Activated CD4-positive, alpha-beta T cell treated with anti-CD3 and anti-CD28 coated beads, Interleukin-2, amount 10 ng/mL, durations not matched to agents 24 days and 14 days (primary cell): ENCODE results near the gene ZBTB16. TPM values are rescaled to one million over a fixed set of nuclear protein-coding genes. Genes with fewer than 3 reads are reported as not detected.

Experiments used
- DNase-seq: peaks from one replicate; pipeline ENCODE4 v3.0.0; 2022
- H3K27ac Mint-ChIP-seq: one replicate; pipeline ENCODE4 v1.8.0; 2022; ENCODE audit warnings: mild to moderate bottlenecking, mixed read lengths
- H3K27me3 Mint-ChIP-seq: one replicate; pipeline ENCODE4 v1.8.0; 2022; ENCODE audit warnings: mixed read lengths
- H3K36me3 Mint-ChIP-seq: one replicate; pipeline ENCODE4 v1.8.0; 2022; ENCODE audit warnings: low read depth, mild to moderate bottlenecking, mixed read lengths
- H3K4me1 Mint-ChIP-seq: one replicate; pipeline ENCODE4 v1.8.0; 2021; ENCODE audit warnings: mixed read lengths
- H3K4me3 Mint-ChIP-seq: one replicate; pipeline ENCODE4 v1.8.0; 2022; ENCODE audit warnings: mild to moderate bottlenecking, moderate library complexity, mixed read lengths
- H3K9me3 Mint-ChIP-seq: one replicate; pipeline ENCODE4 v1.8.0; 2021; ENCODE audit warnings: mixed read lengths
- intact Hi-C: fragments of 100-400 bp; cut with micrococcal nuclease; formaldehyde crosslinking; loops from one replicate; pipeline ENCODE4 v1.15.1; 2023
- total RNA-seq: library from RNA; stranded (reverse); gene quantifications from 2 replicates; pipeline ENCODE4 v1.2.3, GENCODE V29; 2022

Gene ZBTB16
- total RNA-seq, 1 donor from 2014 or later, result 3.8 TPM

GRCh38 chr11:114168691-114169090, 109.2 kb downstream of the ZBTB16 start:
- Mint-ChIP-seq H3K27ac (no peak overlapping the region), H3K4me1 (peaks cover 73% of the 10 kb centered on the region), H3K27me3 (no peaks in the 10 kb centered on the region), H3K4me3 (no peak overlapping the region), H3K36me3 (no peaks in the 10 kb centered on the region), H3K9me3 (no peaks in the 10 kb centered on the region)
- DNase-seq, result no peak
- intact Hi-C loops, result loop anchor here (5.0 to 10.0 kb wide), 2 partner anchors 106 to 294 kb away; partner anchors contain the start of gene USP28

- Mint-ChIP-seq H3K4me1 (peaks cover 74% of the 10 kb centered on the region), H3K4me3 (no peak overlapping the region), H3K27ac (no peak overlapping the region), H3K27me3 (no peaks in the 10 kb centered on the region), H3K9me3 (no peaks in the 10 kb centered on the region), H3K36me3 (no peaks in the 10 kb centered on the region)
- no peak for DNase-seq
- intact Hi-C loops, result loop anchor here (5.0 to 10.0 kb wide), 2 partner anchors 107 to 295 kb away; partner anchors contain the start of gene USP28
These were observed 109.8 kb downstream of the ZBTB16 start for GRCh38 chr11:114169321-114169749.

DNA sequence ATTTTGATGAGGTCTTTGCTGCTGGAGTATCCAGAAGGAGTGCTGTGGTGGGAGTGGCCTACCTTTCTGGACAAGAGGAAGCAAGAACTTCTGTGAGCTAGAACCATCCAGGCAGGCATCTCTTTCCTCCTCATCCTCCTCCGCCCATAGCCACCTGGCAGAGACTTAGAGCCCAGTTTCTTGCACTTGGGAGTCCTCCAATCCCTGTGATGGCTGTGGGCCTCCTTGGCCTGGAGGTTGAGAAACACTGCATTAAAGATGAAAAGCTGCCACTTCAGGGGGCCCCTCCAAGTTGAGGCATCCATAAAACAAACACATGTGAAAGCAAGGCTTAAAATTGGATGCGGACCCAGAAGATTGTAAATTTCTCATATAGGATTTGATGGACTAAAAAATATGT, 110.3 kb downstream of the ZBTB16 start:
- intact Hi-C loops, result loop anchor here (5.0 to 10.0 kb wide), 2 partner anchors 108 to 295 kb away; partner anchors contain the start of gene USP28
- Mint-ChIP-seq H3K27ac (no peak overlapping the region), H3K4me1 (peaks cover 75% of the 10 kb centered on the region), H3K27me3 (no peaks in the 10 kb centered on the region), H3K9me3 (no peaks in the 10 kb centered on the region), H3K4me3 (no peak overlapping the region), H3K36me3 (no peaks in the 10 kb centered on the region)
- DNase-seq, result no peak

DNA sequence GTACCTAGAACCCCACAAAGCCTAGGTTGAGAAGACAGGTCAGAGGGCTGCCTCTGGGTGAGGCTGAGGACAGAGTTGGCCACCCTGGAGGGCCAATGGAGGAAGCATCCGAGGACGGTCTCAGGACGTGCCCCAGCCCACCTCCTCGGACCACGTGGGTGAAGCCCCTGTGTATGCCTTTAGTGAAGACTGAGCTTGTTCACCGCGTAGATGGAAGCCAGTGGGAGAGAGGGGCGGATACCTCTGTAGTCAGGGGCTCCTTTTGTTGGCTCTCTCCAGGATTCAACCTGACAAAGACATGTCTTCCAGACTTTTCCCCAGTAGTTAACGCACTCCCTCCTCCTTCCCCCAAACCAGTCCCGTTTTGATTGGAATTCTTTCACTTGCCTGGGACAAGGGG, 110.7 kb downstream of the ZBTB16 start:
- no peaks in the 10 kb centered on the region for H3K9me3 Mint-ChIP-seq
- no peak overlapping the region for H3K4me3 Mint-ChIP-seq
- no peaks in the 10 kb centered on the region for H3K36me3 Mint-ChIP-seq

GRCh38 chr11:114171257-114172054, 111.9 kb downstream of the ZBTB16 start:
- intact Hi-C loops, result no loop called here
- no peak overlapping the region for H3K4me3 Mint-ChIP-seq
- no peaks in the 10 kb centered on the region for H3K9me3 Mint-ChIP-seq
- H3K36me3 Mint-ChIP-seq, result no peaks in the 10 kb centered on the region
- no peak for DNase-seq
- H3K27ac Mint-ChIP-seq, result no peak overlapping the region
- H3K4me1 Mint-ChIP-seq, result peaks cover 68% of the 10 kb centered on the region
- no peaks in the 10 kb centered on the region for H3K27me3 Mint-ChIP-seq

More for the DNA sequence above, 110.7 kb downstream of the ZBTB16 start:
- Mint-ChIP-seq H3K4me1 (peaks cover 73% of the 10 kb centered on the region), H3K27me3 (no peaks in the 10 kb centered on the region), H3K27ac (no peak overlapping the region)
- intact Hi-C loops, result no loop called here
- DNase-seq, result no peak

GRCh38 chr11:114172055-114172861, 112.7 kb downstream of the ZBTB16 start:
- peaks cover 60% of the 10 kb centered on the region for H3K4me1 Mint-ChIP-seq
- H3K27ac Mint-ChIP-seq, result peak overlapping the region; percentile 22
- peak overlapping the region; percentile 53 for H3K4me3 Mint-ChIP-seq
- H3K9me3 Mint-ChIP-seq, result no peaks in the 10 kb centered on the region
- DNase-seq, result no peak
- no peaks in the 10 kb centered on the region for H3K36me3 Mint-ChIP-seq
- intact Hi-C loops, result no loop called here
- no peaks in the 10 kb centered on the region for H3K27me3 Mint-ChIP-seq

DNA sequence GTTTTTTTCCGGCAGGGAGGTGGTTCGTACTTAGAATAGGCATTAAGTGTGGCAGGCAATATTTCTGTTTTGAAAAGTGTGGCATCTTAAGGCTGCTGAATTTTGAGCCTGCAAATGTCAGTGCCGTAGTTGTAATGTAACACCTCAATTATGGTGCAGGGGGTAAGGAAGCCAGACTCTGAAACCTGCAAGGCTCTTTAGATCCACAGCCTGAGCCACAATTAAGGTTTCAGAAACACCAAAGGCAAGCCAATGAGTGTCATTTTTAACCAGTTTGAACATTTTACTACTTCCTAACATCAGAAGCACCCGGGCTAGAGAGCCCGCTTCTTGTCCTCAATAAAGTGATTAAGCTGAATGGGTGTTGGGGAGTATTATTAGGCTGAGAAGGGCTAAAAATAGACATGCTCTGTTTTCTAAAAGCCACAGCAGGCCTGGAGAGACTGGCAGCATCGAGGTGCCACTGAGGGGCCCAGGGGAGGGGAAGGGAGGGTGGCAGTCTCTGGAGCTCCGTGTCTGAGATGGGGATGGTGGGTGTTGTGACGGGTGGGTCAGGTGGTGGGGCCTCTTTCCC, 113.4 kb downstream of the ZBTB16 start:
- H3K4me3 Mint-ChIP-seq, result peak overlapping the region; percentile 53
- peak overlapping the region; percentile 22 for H3K27ac Mint-ChIP-seq
- H3K27me3 Mint-ChIP-seq, result no peaks in the 10 kb centered on the region
- H3K4me1 Mint-ChIP-seq, result peaks cover 53% of the 10 kb centered on the region
- no peaks in the 10 kb centered on the region for H3K9me3 Mint-ChIP-seq
- intact Hi-C loops, result loop anchor here (1.0 kb wide), 1 partner anchor 10 kb away; no protein-coding TSS in a partner anchor
- DNase-seq, result peak; percentile 78
- H3K36me3 Mint-ChIP-seq, result no peaks in the 10 kb centered on the region

DNA sequence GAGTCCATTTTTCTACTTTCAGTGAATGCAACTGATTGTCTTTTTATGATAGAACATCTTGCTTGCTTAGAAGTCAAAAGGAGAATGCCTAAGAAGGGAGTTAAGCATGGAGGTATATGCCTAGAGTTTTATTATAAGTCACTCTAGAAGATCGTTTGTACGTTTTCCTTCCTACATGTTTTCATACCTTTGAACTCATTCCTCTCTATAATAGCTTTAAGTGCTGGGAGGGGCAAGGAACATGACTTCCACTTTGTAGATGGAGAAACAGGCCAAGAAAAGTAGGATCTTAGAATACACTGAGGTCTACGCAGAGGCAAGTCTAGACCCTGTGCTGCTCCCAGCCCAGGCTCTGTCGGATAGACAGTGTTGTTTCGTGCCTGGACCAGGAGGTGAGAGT, 114.3 kb downstream of the ZBTB16 start:
- Mint-ChIP-seq H3K9me3 (no peaks in the 10 kb centered on the region), H3K4me1 (peaks cover 50% of the 10 kb centered on the region), H3K27ac (no peak overlapping the region), H3K36me3 (no peaks in the 10 kb centered on the region), H3K4me3 (no peak overlapping the region), H3K27me3 (no peaks in the 10 kb centered on the region)
- intact Hi-C loops, result loop anchor here (1.0 kb wide), 1 partner anchor 9 kb away; no protein-coding TSS in a partner anchor
- DNase-seq, result no peak

- intact Hi-C loops, result no loop called here
- H3K4me1 Mint-ChIP-seq, result peaks cover 50% of the 10 kb centered on the region
These were observed 115.4 kb downstream of the ZBTB16 start for GRCh38 chr11:114174712-114175495.

DNA sequence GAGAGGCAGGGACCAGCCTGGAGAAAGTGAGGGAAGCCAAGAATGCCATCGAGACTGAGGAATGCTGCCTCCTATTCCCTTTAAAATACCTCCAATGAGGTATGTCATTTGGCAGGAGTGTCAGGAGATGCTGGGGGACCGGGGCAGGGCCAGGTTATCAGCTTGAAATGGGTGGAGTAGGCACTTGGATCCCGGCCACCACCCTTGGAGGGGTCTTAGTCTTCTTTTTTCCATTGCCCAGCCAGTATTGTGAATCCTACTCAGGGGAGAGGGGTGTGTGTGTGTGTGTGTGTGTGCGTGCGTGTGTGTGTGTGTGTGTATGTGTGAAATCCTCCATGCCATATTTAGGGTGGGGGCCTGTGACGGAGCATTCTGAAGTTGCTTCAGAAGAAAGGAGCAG, 116.2 kb downstream of the ZBTB16 start:
- no peak for DNase-seq
- intact Hi-C loops, result no loop called here
- Mint-ChIP-seq H3K9me3 (no peaks in the 10 kb centered on the region), H3K27me3 (no peaks in the 10 kb centered on the region), H3K27ac (no peak overlapping the region), H3K4me1 (peaks cover 55% of the 10 kb centered on the region), H3K4me3 (no peak overlapping the region), H3K36me3 (no peaks in the 10 kb centered on the region)

More at GRCh38 chr11:114174712-114175495, 115.4 kb downstream of the ZBTB16 start:
- Mint-ChIP-seq H3K27me3 (no peaks in the 10 kb centered on the region), H3K4me3 (no peak overlapping the region), H3K36me3 (no peaks in the 10 kb centered on the region), H3K9me3 (no peaks in the 10 kb centered on the region), H3K27ac (no peak overlapping the region)
- DNase-seq, result no peak

GRCh38 chr11:114176321-114176720, 116.8 kb downstream of the ZBTB16 start:
- H3K9me3 Mint-ChIP-seq, result no peaks in the 10 kb centered on the region
- intact Hi-C loops, result no loop called here
- no peak overlapping the region for H3K27ac Mint-ChIP-seq
- DNase-seq, result no peak
- peaks cover 58% of the 10 kb centered on the region for H3K4me1 Mint-ChIP-seq
- no peaks in the 10 kb centered on the region for H3K36me3 Mint-ChIP-seq
- H3K27me3 Mint-ChIP-seq, result no peaks in the 10 kb centered on the region
- no peak overlapping the region for H3K4me3 Mint-ChIP-seq

DNA sequence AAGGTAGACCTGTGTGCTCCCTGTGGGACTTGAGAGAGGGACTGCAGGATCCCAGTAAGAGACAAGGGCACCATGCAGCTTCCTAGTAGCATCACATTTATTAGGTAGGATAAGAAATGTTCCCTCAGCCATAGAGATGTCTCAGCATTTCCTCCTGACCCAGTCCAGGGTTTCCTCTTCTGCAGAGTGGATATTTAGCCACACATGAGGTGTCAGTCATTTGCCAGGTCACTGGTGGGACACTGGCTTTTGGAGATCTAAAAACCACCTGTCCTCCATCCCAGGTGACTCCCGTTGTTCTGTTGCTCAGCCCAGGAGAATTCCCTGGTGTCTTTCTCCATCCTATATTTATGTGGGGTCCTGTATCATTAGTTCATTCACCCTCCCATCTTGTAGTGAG, 119.1 kb downstream of the ZBTB16 start:
- no peaks in the 10 kb centered on the region for H3K9me3 Mint-ChIP-seq
- H3K27me3 Mint-ChIP-seq, result no peaks in the 10 kb centered on the region
- H3K4me3 Mint-ChIP-seq, result no peak overlapping the region
- H3K4me1 Mint-ChIP-seq, result peaks cover 57% of the 10 kb centered on the region
- H3K27ac Mint-ChIP-seq, result no peak overlapping the region
- DNase-seq, result no peak
- no peaks in the 10 kb centered on the region for H3K36me3 Mint-ChIP-seq
- intact Hi-C loops, result no loop called here

DNA sequence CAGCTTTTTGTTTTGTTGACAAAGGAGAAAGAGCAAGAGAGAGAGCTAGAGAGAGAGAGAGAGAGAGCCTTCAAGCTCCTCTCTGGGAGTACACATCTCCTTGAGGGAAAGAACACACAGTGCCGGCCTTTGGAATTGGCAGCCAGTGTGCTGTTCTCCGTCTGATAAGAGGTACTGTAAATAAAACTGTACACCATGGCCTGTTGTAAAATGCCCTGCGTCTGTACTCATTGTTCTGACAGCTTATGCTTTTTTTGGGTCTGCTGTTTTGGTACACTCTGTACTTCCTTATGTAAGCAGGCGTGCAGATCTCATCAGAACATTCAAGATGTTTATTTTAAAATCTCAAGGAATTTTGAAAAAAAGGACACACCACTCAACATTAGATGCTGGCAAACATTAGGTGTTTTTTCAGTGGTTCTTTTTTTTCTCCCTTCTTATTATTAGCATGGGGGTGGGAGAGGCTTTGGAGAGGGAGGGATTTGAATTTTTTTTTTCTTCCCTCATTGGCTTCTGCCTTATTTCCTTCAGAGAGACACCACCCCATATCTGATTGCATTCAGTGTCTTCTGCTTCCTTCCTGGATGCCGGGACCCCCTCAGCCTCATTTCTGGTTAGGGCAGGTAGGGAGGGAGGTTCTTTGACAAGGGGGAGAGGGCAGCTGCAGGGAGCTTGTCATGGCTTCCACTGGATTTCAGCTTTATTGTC, 119.9 kb downstream of the ZBTB16 start:
- Mint-ChIP-seq H3K27ac (no peak overlapping the region), H3K9me3 (no peaks in the 10 kb centered on the region), H3K36me3 (no peaks in the 10 kb centered on the region), H3K4me3 (no peak overlapping the region), H3K4me1 (peaks cover 55% of the 10 kb centered on the region), H3K27me3 (no peaks in the 10 kb centered on the region)
- intact Hi-C loops, result no loop called here
- DNase-seq, result no peak
